Mucosa of gallbladder (tissue), 1 donor: ENCODE measurements around the gene ACOT7. TPM values are rescaled to one million over a fixed set of nuclear protein-coding genes. Genes with fewer than 3 reads are reported as not detected.
A peak's percentile ranks its signal among the peaks of the same experiment; 100 is the strongest.
"Not testable (repeated sequence)": the region's sequence is repeated elsewhere in the genome, so short reads cannot be mapped to it uniquely, and the experiment has no call there.

Source experiments
- DNase-seq: peaks from one replicate; pipeline ENCODE4 v3.0.0-alpha.2; 2020; ENCODE audit warnings: low spot score
- total RNA-seq: library from RNA; stranded (reverse); gene quantifications from one replicate; pipeline ENCODE4 v1.2.1, GENCODE V29; 2021
- donor health status: DM: no; HTN: no; CAD: no.

ACOT7 gene
- total RNA-seq, 1 donor from 2014 or later = 21.4 TPM

- DNase-seq = no peak
Measured at GRCh38 chr1:6396998-6397397, 3.4 kb upstream of the ACOT7 start.

- not testable (repeated sequence) for DNase-seq
Measured at GRCh38 chr1:6395781-6396244, 2.2 kb upstream of the ACOT7 start.

GRCh38 chr1:6395130-6395529 lies 1.6 kb upstream of the ACOT7 start:
- DNase-seq = not testable (repeated sequence)

- no peak for DNase-seq
Measured at GRCh38 chr1:6392809-6393399, 663 bp downstream of the ACOT7 start.

GRCh38 chr1:6391951-6392808 lies 1.4 kb downstream of the ACOT7 start:
- DNase-seq = no peak

GRCh38 chr1:6389971-6390370 lies 3.6 kb downstream of the ACOT7 start:
- no peak for DNase-seq

- no peak for DNase-seq
Measured at GRCh38 chr1:6386371-6386949, 7.1 kb downstream of the ACOT7 start.

- peak; percentile 41 for DNase-seq
Measured at GRCh38 chr1:6385488-6386191, 7.9 kb downstream of the ACOT7 start.

- no peak for DNase-seq
Measured at GRCh38 chr1:6384962-6385361, 8.6 kb downstream of the ACOT7 start.

GRCh38 chr1:6384135-6384534 lies 9.4 kb downstream of the ACOT7 start:
- DNase-seq = no peak

- no peak for DNase-seq
Measured at GRCh38 chr1:6380037-6380436, 13.5 kb downstream of the ACOT7 start.

GRCh38 chr1:6378096-6378746 lies 15.3 kb downstream of the ACOT7 start:
- no peak for DNase-seq

- DNase-seq = no peak
Measured at GRCh38 chr1:6373961-6374720, 19.4 kb downstream of the ACOT7 start.

GRCh38 chr1:6372236-6372635 lies 21.3 kb downstream of the ACOT7 start:
- not testable (repeated sequence) for DNase-seq

- DNase-seq = no peak
Measured at GRCh38 chr1:6370006-6370405, 23.6 kb downstream of the ACOT7 start.

- DNase-seq = no peak
Measured at GRCh38 chr1:6367381-6368012, 26.1 kb downstream of the ACOT7 start.

- no peak for DNase-seq
Measured at GRCh38 chr1:6365047-6365446, 28.5 kb downstream of the ACOT7 start.

- peak; percentile 66 for DNase-seq
Measured at GRCh38 chr1:6363085-6363884, 30.3 kb downstream of the ACOT7 start.

- DNase-seq = no peak
Measured at GRCh38 chr1:6361124-6361775, 32.3 kb downstream of the ACOT7 start.
